Stimulated activated naive CD8-positive, alpha-beta T cell treated with anti-CD3 and anti-CD28 coated beads, Interleukin-15, amount 100 ng/mL, for 72 hours (primary cell): ENCODE data around the gene CFAP44.

ENCODE experiments used
- ATAC-seq: fragments of 150-1000 bp; cut with Tn5 transposase; 2 replicates; pipeline ENCODE4 v1.10.0; 2021; ENCODE audit warnings: mild to moderate bottlenecking, moderate library complexity
- DNase-seq, 2 donors: peaks; one replicate each; pipeline ENCODE4 v3.0.0; 2021 to 2022
- H3K27ac Mint-ChIP-seq, 2 donors: one replicate each; pipeline ENCODE4 v1.8.0; 2022; ENCODE audit warnings: mild to moderate bottlenecking in 2 of 2, mixed read lengths in 2 of 2, moderate library complexity in 2 of 2
- H3K27me3 Mint-ChIP-seq: one replicate; pipeline ENCODE4 v1.8.0; 2022; ENCODE audit warnings: mixed read lengths
- H3K4me1 Mint-ChIP-seq: one replicate; pipeline ENCODE4 v1.8.0; 2022; ENCODE audit warnings: mild to moderate bottlenecking, mixed read lengths
- H3K4me3 Mint-ChIP-seq, 2 donors: one replicate each; pipeline ENCODE4 v1.8.0; 2022; ENCODE audit warnings: mild to moderate bottlenecking in 2 of 2, mixed read lengths in 2 of 2, moderate library complexity in 1 of 2
- H3K9me3 Mint-ChIP-seq, 2 donors: one replicate each; pipeline ENCODE4 v1.8.0; 2022; ENCODE audit warnings: mixed read lengths in 2 of 2

Gene CFAP44

GRCh38 chr3:113409676-113410075 lies 31.6 kb downstream of the CFAP44 start:
- Mint-ChIP-seq H3K9me3 (peaks cover 13 to 18% of the 10 kb centered on the region in 2 donors), H3K4me3 (no peak overlapping the region), H3K4me1 (peaks cover 15% of the 10 kb centered on the region), H3K27me3 (no peaks in the 10 kb centered on the region), H3K27ac (no peak overlapping the region)
- DNase-seq, result no peak
- ATAC-seq, result no peak

GRCh38 chr3:113405180-113405579 lies 36.1 kb downstream of the CFAP44 start:
- ATAC-seq (no peak), DNase-seq (no peak)
- H3K27ac Mint-ChIP-seq, result no peak overlapping the region
- H3K9me3 Mint-ChIP-seq, result no peaks in the 10 kb centered on the region
- H3K27me3 Mint-ChIP-seq, result no peaks in the 10 kb centered on the region
- H3K4me3 Mint-ChIP-seq, result no peak overlapping the region
- H3K4me1 Mint-ChIP-seq, result peaks cover 15% of the 10 kb centered on the region

GRCh38 chr3:113404637-113405036 lies 36.7 kb downstream of the CFAP44 start:
- ATAC-seq (no peak), DNase-seq (no peak)
- Mint-ChIP-seq H3K4me3 (no peak overlapping the region), H3K27me3 (no peaks in the 10 kb centered on the region), H3K9me3 (no peaks in the 10 kb centered on the region), H3K27ac (no peak overlapping the region), H3K4me1 (peaks cover 15% of the 10 kb centered on the region)
